ENCODE measurements around the gene STK24.

The STK24 gene

DNA sequence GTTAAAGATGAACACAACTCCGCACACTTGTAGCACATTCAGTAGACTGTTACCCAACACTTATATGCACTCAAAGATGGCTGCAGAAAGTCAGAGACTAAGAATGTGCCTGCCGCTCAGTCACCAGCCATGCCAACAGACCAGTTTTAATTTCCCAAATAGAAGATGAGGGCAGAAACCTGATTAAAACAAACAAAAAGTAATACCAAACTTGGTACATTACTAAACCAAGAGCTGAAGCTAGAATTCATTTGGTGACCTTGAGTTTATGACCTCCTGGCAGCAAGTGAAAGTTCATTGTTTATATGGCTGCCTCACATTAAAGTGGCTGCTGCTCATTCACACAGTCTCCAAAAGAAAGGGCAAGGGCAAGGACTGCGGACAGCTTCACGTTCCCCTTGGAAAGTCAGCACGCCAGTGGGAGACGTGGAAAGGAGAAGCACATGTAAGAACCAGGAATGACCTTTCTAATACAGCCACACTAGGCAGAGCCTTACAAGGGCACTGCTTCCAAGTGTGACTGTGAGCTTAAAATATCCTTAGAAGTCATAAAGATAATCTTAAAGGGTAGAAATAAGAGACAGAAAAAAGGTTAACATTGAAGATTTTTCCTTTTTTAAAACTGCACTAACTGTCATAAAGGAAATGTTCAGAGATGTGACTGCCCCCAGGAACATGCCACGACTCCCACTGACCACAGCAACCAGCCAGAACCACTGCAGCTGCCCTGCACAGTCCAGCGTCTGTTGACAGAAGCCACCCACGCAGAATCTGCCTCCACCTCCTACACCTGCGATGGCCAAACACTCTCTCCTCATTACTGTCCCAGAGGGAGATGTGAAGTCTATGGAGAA is 73.5 kb downstream of the STK24 start:
- peaks cover 93% of the 10 kb centered on the region for H3K79me2 ChIP-seq (ENCODE audit: control insufficient read depth, insufficient read depth, low read length, unreplicated experiment)
- H3K4me3 ChIP-seq (ENCODE audit: low read depth, low read length), result peak overlapping the region; percentile 58
- 0 out of 2 replicates have a peak, but pooled peaks cover 2% of the 10 kb centered on the region for H3K36me3 ChIP-seq (ENCODE audit: insufficient read depth, low read length)
- H3K27me3 ChIP-seq (ENCODE audit: insufficient read depth, low read length), result no peaks in the 10 kb centered on the region
- H3K27ac ChIP-seq (ENCODE audit: low read depth, low read length), result peak overlapping the region; percentile 11; the same call in 1 of the 2 replicates
- no peak overlapping the region for H2AFZ ChIP-seq (ENCODE audit: low read length, unreplicated experiment)
- H3K4me1 ChIP-seq (ENCODE audit: control insufficient read depth, insufficient read depth, low read length, unreplicated experiment), result peaks cover 39% of the 10 kb centered on the region

DNA sequence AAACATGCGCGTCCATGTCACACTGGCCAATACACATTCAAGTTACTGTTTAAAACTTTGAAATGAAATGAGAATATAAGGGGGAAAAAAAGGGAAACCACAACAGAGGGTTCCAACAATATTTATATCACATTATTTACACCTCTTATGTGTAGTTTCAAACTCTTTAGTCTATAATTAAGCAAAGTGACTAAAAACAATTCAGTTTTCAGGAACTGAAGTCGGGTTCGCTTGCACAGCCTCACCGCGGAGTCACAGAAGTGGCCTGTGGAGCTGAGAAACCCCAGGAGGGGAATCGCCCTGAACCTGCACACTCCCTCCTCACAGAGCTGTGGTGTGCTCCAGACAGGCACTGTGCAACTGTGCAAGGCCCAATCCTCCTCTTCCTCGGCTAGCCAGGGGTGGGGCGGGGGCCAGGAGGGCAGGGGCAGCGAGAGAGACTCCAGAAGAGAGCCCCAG is 75.9 kb downstream of the STK24 start:
- peaks cover 36% of the 10 kb centered on the region for H3K4me1 ChIP-seq (ENCODE audit: control insufficient read depth, insufficient read depth, low read length, unreplicated experiment)
- H3K27me3 ChIP-seq (ENCODE audit: insufficient read depth, low read length), result no peaks in the 10 kb centered on the region
- no peak overlapping the region for H3K27ac ChIP-seq (ENCODE audit: low read depth, low read length)
- no peak overlapping the region for H3K4me3 ChIP-seq (ENCODE audit: low read depth, low read length)
- no peak overlapping the region for H2AFZ ChIP-seq (ENCODE audit: low read length, unreplicated experiment)
- 0 out of 2 replicates have a peak, but pooled peaks cover 2% of the 10 kb centered on the region for H3K36me3 ChIP-seq (ENCODE audit: insufficient read depth, low read length)
- H3K79me2 ChIP-seq (ENCODE audit: control insufficient read depth, insufficient read depth, low read length, unreplicated experiment), result peaks cover 92% of the 10 kb centered on the region

DNA sequence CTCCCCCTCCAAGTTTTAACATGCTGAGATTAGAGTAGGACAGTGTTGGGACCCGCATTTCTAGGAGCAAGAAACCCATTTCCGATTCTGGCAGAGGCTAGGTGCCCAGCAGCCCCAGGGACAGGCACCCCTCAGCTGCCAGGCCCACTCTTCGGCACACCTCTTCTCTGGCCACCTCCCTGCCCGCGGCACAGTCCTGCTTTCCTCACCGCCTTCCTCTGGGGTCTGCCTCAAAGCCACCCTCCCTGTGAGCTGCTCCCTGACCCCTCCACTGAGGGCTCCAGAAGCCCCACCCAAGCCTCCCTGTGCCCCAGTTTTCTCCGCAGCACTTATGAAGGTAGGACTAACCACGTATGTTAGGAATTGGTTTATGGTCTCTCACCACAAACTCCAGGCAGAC is 79.9 kb downstream of the STK24 start:
- H3K27ac ChIP-seq (ENCODE audit: low read depth, low read length), result no peak overlapping the region
- H2AFZ ChIP-seq (ENCODE audit: low read length, unreplicated experiment), result no peak overlapping the region
- no peaks in the 10 kb centered on the region for H3K27me3 ChIP-seq (ENCODE audit: insufficient read depth, low read length)
- H3K4me3 ChIP-seq (ENCODE audit: low read depth, low read length), result no peak overlapping the region
- H3K36me3 ChIP-seq (ENCODE audit: insufficient read depth, low read length), result no peaks in the 10 kb centered on the region
- H3K4me1 ChIP-seq (ENCODE audit: control insufficient read depth, insufficient read depth, low read length, unreplicated experiment), result peaks cover 21% of the 10 kb centered on the region
- peaks cover 80% of the 10 kb centered on the region for H3K79me2 ChIP-seq (ENCODE audit: control insufficient read depth, insufficient read depth, low read length, unreplicated experiment)

DNA sequence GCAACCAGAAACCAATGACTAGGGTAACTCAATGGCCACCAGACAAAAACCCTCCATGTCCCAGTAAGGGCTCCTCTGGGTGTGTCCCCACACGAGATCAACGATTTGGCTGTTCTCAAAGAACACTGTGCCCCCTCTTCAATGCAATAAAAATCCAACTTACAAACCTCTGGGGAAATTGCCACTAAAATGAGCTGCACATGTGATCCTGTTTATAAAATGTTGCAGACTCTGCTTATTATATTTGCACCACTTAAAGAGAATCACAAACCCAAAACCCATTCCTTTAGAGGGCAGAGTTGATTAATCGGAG is 80.5 kb downstream of the STK24 start:
- H2AFZ ChIP-seq (ENCODE audit: low read length, unreplicated experiment), result no peak overlapping the region
- peaks cover 21% of the 10 kb centered on the region for H3K4me1 ChIP-seq (ENCODE audit: control insufficient read depth, insufficient read depth, low read length, unreplicated experiment)
- H3K27me3 ChIP-seq (ENCODE audit: insufficient read depth, low read length), result no peaks in the 10 kb centered on the region
- H3K27ac ChIP-seq (ENCODE audit: low read depth, low read length), result no peak overlapping the region
- peaks cover 80% of the 10 kb centered on the region for H3K79me2 ChIP-seq (ENCODE audit: control insufficient read depth, insufficient read depth, low read length, unreplicated experiment)
- H3K36me3 ChIP-seq (ENCODE audit: insufficient read depth, low read length), result no peaks in the 10 kb centered on the region
- H3K4me3 ChIP-seq (ENCODE audit: low read depth, low read length), result no peak overlapping the region

DNA sequence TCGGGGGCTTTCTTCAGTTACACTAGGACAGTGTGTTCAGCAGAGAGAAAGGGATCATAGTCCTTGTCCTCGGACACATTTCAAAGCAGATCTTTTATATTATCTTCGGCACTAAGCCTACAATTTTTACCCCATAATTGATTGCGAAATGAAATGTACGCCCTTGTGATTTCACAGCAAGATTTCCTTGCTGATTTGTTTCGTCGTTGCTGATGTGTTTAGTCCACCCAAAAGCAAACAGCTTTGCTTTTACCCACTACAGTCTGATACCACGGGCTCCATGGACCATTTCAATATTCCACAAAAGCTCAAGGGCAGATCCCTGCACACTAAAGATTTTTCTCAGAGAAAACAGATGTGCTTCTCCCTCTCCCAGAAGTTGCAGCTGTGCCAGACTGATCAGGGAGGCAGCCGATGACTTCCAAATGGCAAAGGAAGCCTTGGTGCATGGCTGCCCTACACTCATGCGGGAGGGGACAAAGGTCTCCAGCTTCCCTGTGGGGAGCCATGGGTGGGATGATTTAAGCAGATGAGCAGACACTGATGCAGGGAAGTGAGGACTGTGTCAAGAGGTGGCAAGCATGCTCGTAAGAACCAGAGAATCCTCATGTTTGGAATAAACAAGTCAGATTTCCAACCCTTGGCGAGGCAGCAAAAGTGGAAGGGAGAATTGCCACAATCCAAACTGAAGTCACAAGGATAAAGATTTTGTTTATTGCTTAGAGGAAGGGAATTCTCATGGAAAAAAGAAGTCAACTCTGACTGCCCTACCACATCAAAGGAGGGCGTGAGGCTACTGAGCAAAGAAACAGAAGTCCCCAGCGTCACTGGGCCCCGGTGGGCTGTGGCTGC is 81.1 kb downstream of the STK24 start:
- no peaks in the 10 kb centered on the region for H3K27me3 ChIP-seq (ENCODE audit: insufficient read depth, low read length)
- peaks cover 80% of the 10 kb centered on the region for H3K79me2 ChIP-seq (ENCODE audit: control insufficient read depth, insufficient read depth, low read length, unreplicated experiment)
- H3K4me1 ChIP-seq (ENCODE audit: control insufficient read depth, insufficient read depth, low read length, unreplicated experiment), result peaks cover 21% of the 10 kb centered on the region
- no peaks in the 10 kb centered on the region for H3K36me3 ChIP-seq (ENCODE audit: insufficient read depth, low read length)
- peak overlapping the region; percentile 53 for H3K4me3 ChIP-seq (ENCODE audit: low read depth, low read length)
- H3K27ac ChIP-seq (ENCODE audit: low read depth, low read length), result peak overlapping the region; percentile 44
- peak overlapping the region; percentile 39 for H2AFZ ChIP-seq (ENCODE audit: low read length, unreplicated experiment)

DNA sequence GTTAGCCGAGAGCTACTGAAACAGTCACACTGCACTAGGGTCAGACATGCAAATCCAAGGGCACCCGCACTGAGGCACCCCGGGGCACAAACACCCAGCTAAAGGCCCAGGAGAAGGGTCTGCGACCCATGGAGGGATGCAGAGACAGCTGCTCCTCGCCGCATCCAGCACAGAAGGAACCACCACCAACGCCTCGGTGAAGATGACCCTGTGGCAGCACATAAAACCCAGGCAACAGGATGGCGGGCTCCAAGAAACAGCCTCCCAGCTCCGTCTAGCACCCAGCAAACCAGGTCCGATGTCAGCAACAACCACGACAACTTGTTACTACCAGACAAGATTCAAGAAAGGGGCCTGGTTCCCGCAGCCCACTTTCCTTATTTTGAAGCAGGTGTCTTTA is 82.1 kb downstream of the STK24 start:
- Histone ChIP-seq H3K27ac (ENCODE audit: low read depth, low read length) (no peak overlapping the region), H3K4me1 (ENCODE audit: control insufficient read depth, insufficient read depth, low read length, unreplicated experiment) (peaks cover 21% of the 10 kb centered on the region), H3K36me3 (ENCODE audit: insufficient read depth, low read length) (no peaks in the 10 kb centered on the region), H3K79me2 (ENCODE audit: control insufficient read depth, insufficient read depth, low read length, unreplicated experiment) (peaks cover 82% of the 10 kb centered on the region), H3K4me3 (ENCODE audit: low read depth, low read length) (no peak overlapping the region), H3K27me3 (ENCODE audit: insufficient read depth, low read length) (no peaks in the 10 kb centered on the region), H2AFZ (ENCODE audit: low read length, unreplicated experiment) (no peak overlapping the region)

DNA sequence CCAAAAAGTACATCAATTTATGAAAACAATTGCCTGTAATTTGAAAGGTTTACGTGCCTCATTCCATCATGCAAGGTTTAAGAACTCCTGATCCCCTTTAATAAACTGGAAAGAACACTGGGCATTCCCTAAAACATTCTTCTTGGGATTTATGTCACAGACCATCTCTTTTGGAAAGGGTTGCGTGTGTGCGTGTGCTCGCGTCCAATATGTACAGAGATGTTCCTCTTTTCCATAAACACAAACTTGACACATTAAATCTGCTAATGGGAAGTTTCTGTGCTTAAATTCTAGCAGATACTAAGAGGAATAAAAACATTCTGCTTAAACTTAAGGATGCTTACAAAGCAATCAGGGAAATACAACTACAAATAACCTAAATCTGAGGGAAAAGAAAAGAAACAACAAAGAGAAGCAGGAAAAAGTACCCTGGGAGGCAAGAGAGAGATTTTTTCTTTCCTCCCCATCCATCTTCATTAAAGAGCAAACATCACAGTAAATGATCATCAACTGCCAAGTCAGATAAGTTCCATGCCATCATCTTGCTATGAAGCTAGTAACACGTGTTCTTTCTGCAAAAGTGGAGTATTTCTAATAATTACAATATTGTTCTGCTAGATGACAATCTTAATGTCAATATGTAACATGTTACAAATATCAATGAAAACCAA is 83.7 kb downstream of the STK24 start:
- Histone ChIP-seq H3K27ac (ENCODE audit: low read depth, low read length) (no peak overlapping the region), H3K36me3 (ENCODE audit: insufficient read depth, low read length) (no peaks in the 10 kb centered on the region), H3K4me1 (ENCODE audit: control insufficient read depth, insufficient read depth, low read length, unreplicated experiment) (peaks cover 21% of the 10 kb centered on the region), H2AFZ (ENCODE audit: low read length, unreplicated experiment) (no peak overlapping the region), H3K79me2 (ENCODE audit: control insufficient read depth, insufficient read depth, low read length, unreplicated experiment) (peaks cover 85% of the 10 kb centered on the region), H3K27me3 (ENCODE audit: insufficient read depth, low read length) (no peaks in the 10 kb centered on the region), H3K4me3 (ENCODE audit: low read depth, low read length) (no peak overlapping the region)

DNA sequence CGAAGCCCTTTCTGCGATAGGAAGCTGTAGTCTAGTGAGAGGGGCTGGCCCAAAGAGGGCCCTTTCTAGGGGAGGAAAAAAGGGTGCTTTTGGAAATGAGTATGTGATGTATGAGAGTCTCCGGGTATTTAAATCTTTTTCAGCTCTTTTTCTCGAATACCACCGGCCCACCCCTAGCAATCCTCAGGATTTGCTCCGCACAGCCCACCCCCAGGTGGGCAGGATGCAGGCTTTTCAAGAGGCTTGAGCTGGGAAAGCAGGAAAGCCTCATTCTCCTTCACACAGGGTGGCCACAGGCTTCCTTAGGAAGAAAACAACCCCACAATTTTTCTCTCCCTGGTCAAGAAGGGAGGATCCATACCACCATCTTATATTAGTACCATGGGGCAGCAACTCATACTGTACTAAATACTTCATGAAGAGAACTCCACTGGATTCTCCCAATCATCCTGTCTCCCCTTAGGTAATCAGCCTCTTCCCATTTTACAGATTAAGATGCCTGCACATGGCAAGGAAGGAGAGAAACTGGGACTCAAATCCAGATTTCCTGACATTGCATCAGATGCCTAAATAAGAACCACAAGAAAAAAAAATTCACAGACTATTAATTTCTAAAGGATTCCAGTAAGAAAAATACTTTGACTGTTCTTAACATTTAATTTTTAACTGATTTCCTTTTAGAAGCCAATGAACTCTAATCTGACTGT is 84.4 kb downstream of the STK24 start:
- Histone ChIP-seq H3K79me2 (ENCODE audit: control insufficient read depth, insufficient read depth, low read length, unreplicated experiment) (peaks cover 82% of the 10 kb centered on the region), H3K36me3 (ENCODE audit: insufficient read depth, low read length) (no peaks in the 10 kb centered on the region), H3K27me3 (ENCODE audit: insufficient read depth, low read length) (no peaks in the 10 kb centered on the region), H2AFZ (ENCODE audit: low read length, unreplicated experiment) (no peak overlapping the region), H3K4me1 (ENCODE audit: control insufficient read depth, insufficient read depth, low read length, unreplicated experiment) (peaks cover 21% of the 10 kb centered on the region), H3K27ac (ENCODE audit: low read depth, low read length) (no peak overlapping the region), H3K4me3 (ENCODE audit: low read depth, low read length) (no peak overlapping the region)

DNA sequence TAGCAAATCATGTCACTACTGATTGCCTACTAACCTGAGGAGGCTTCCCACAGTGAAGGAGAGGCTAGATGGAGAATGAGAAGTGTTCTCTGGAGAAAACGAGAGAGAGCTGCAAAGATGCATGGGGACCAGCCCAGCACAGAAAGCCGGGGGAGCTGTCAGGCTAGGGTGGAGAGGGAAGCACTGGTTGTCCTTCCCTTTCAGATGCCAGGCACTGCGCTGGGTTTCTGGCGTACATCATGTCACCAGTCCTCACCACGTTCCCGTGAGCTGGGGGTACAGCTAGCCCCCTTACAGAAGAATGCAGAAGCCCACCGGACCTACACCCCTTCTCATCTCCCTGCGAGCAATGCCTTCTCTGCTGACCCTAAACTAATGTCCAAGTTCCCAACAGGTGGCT is 86.0 kb downstream of the STK24 start:
- H3K4me1 ChIP-seq (ENCODE audit: control insufficient read depth, insufficient read depth, low read length, unreplicated experiment), result peaks cover 5% of the 10 kb centered on the region
- no peak overlapping the region for H2AFZ ChIP-seq (ENCODE audit: low read length, unreplicated experiment)
- H3K79me2 ChIP-seq (ENCODE audit: control insufficient read depth, insufficient read depth, low read length, unreplicated experiment), result peaks cover 77% of the 10 kb centered on the region
- no peak overlapping the region for H3K27ac ChIP-seq (ENCODE audit: low read depth, low read length)
- no peaks in the 10 kb centered on the region for H3K27me3 ChIP-seq (ENCODE audit: insufficient read depth, low read length)
- no peaks in the 10 kb centered on the region for H3K36me3 ChIP-seq (ENCODE audit: insufficient read depth, low read length)
- no peak overlapping the region for H3K4me3 ChIP-seq (ENCODE audit: low read depth, low read length)

DNA sequence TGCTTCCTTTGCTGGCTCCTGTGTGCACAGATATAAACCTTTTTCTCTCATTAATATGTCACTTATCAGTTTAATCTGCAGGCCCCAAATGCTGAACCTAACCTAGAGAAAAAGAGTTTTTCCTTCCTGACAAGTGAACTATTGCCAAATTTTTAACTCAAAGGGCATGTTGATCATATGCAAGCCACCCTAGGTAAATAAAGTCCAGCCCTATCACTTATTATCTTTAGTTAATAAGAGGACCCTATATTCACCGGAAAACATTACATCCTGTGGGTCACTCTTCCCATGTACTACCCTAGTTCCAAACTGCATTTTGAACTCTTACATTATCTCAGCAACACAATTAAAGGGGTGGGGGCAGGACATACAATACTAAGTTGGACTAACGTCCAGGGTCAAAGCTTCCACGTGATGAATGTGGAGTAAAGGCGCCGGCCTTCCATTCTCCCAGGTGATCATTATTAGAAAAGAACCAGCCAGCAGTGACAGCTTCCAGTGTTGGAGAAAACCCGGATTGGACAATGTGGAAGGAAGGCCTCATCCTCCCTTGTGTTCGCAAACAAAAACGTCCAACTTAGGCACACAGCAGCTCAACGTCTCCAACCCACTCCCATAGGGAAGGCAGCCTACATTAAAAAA is 86.6 kb downstream of the STK24 start:
- Histone ChIP-seq H3K4me1 (ENCODE audit: control insufficient read depth, insufficient read depth, low read length, unreplicated experiment) (peaks cover 5% of the 10 kb centered on the region), H3K79me2 (ENCODE audit: control insufficient read depth, insufficient read depth, low read length, unreplicated experiment) (peaks cover 80% of the 10 kb centered on the region), H3K27me3 (ENCODE audit: insufficient read depth, low read length) (no peaks in the 10 kb centered on the region), H3K4me3 (ENCODE audit: low read depth, low read length) (no peak overlapping the region), H3K27ac (ENCODE audit: low read depth, low read length) (no peak overlapping the region), H3K36me3 (ENCODE audit: insufficient read depth, low read length) (no peaks in the 10 kb centered on the region), H2AFZ (ENCODE audit: low read length, unreplicated experiment) (no peak overlapping the region)
